Hematopoietic multipotent progenitor cell (in vitro differentiated cells): ENCODE results near the gene KRTAP19-5. TPM values are rescaled to one million over a fixed set of nuclear protein-coding genes. Genes with fewer than 3 reads are reported as not detected.
"Not testable (repeated sequence)": the region's sequence is repeated elsewhere in the genome, so short reads cannot be mapped to it uniquely, and the experiment has no call there.

Experiments used
- DNase-seq, 3 donors: peaks; one replicate each; pipeline ENCODE4 v3.0.0-alpha.2; 2011 to 2015; ENCODE audit warnings: low read depth in 2 of 3, low spot score in 2 of 3
- small RNA-seq: library from RNA; depleted of rRNA; stranded (forward); fragments of <200 nt; gene quantifications from one replicate; pipeline ENCODE3, GENCODE V24; 2012
- total RNA-seq: library from RNA; depleted of rRNA; stranded (reverse); fragments of >200 nt; gene quantifications from one replicate; pipeline ENCODE4 v1.2.3, GENCODE V29; 2012

The KRTAP19-5 gene
- total RNA-seq = not detected

- DNase-seq = no peak
Measured at GRCh38 chr21:30502041-30502440, at the start of gene KRTAP19-5. TSS of gene KRTAP19-5 (minus strand) at chr21:30502141. CDS start at chr21:30502090, 51 bp downstream.

GRCh38 chr21:30541764-30542163, 39.8 kb upstream of the KRTAP19-5 start, which contains the start of gene KRTAP19-6:
TSS of gene KRTAP19-6 (minus strand) at chr21:30541864. CDS start at chr21:30541833, 31 bp downstream.
- DNase-seq = no peak

GRCh38 chr21:30518876-30519275, 16.9 kb upstream of the KRTAP19-5 start:
- no peak for DNase-seq

- DNase-seq = no peak
Measured at GRCh38 chr21:30515681-30516080, 13.7 kb upstream of the KRTAP19-5 start.

- DNase-seq = not testable (repeated sequence)
Measured at GRCh38 chr21:30505621-30506205, 3.8 kb upstream of the KRTAP19-5 start.

GRCh38 chr21:30497065-30497464, 4.9 kb downstream of the KRTAP19-5 start, which contains the start of gene KRTAP19-4:
TSS of gene KRTAP19-4 (minus strand) at chr21:30497165. CDS start at chr21:30497110, 55 bp downstream.
- no peak for DNase-seq

GRCh38 chr21:30491963-30492428, 9.9 kb downstream of the KRTAP19-5 start, which contains the start of gene KRTAP19-3:
TSS of gene KRTAP19-3 (minus strand) at chr21:30492013. CDS start at chr21:30491957, 56 bp downstream.
- no peak for DNase-seq

GRCh38 chr21:30487336-30487735, 14.6 kb downstream of the KRTAP19-5 start, which contains the start of gene KRTAP19-2:
TSS of gene KRTAP19-2 (minus strand) at chr21:30487436. CDS start at chr21:30487348, 88 bp downstream.
- DNase-seq = no peak

GRCh38 chr21:30486180-30486579, 15.8 kb downstream of the KRTAP19-5 start:
- DNase-seq = no peak

- DNase-seq = no peak
Measured at GRCh38 chr21:30482130-30482529, 19.8 kb downstream of the KRTAP19-5 start.

- DNase-seq = no peak
Measured at GRCh38 chr21:30480145-30480544, 21.8 kb downstream of the KRTAP19-5 start, which contains the start of gene KRTAP19-1. TSS of gene KRTAP19-1 (minus strand) at chr21:30480367. CDS start at chr21:30480317, 50 bp downstream.

- DNase-seq = no peak
Measured at GRCh38 chr21:30479259-30479658, 22.7 kb downstream of the KRTAP19-5 start.

- DNase-seq = no peak
Measured at GRCh38 chr21:30478004-30478403, 23.9 kb downstream of the KRTAP19-5 start.

GRCh38 chr21:30468900-30469714, 32.8 kb downstream of the KRTAP19-5 start:
- DNase-seq = no peak

- no peak for DNase-seq
Measured at GRCh38 chr21:30463713-30464112, 38.2 kb downstream of the KRTAP19-5 start.

Small RNAs within 50 kb of the gene (small RNA-seq; reads per million reads assigned to genes)
- gene AP000567.1 (not detected), gene KRTAP19-10P (not detected), gene KRTAP19-11P (not detected), gene KRTAP19-9P (not detected)

Other genes with a start within 250 kb of the KRTAP19-5 start
- not detected for gene KRTAP24-1, start 219.2 kb downstream of the KRTAP19-5 start, total RNA-seq
- gene KRTAP25-1, start 212.6 kb downstream of the KRTAP19-5 start, total RNA-seq = not detected
- not detected for gene KRTAP26-1, start 181.8 kb downstream of the KRTAP19-5 start, total RNA-seq
- gene KRTAP27-1, start 164.4 kb downstream of the KRTAP19-5 start, total RNA-seq = not detected
- gene KRTAP23-1, start 153.5 kb downstream of the KRTAP19-5 start, total RNA-seq = not detected
- gene KRTAP13-2, start 129.9 kb downstream of the KRTAP19-5 start, total RNA-seq = not detected
- gene KRTAP13-1, start 106.1 kb downstream of the KRTAP19-5 start, total RNA-seq = 0.27 TPM
- not detected for gene KRTAP13-3, start 76.2 kb downstream of the KRTAP19-5 start, total RNA-seq
- gene KRTAP13-4, start 71.9 kb downstream of the KRTAP19-5 start, total RNA-seq = not detected
- not detected for gene KRTAP15-1, start 61.9 kb downstream of the KRTAP19-5 start, total RNA-seq
- not detected for gene KRTAP19-1, start 21.8 kb downstream of the KRTAP19-5 start, total RNA-seq
- not detected for gene KRTAP19-2, start 14.7 kb downstream of the KRTAP19-5 start, total RNA-seq
- gene KRTAP19-3, start 10.1 kb downstream of the KRTAP19-5 start, total RNA-seq = not detected
- gene KRTAP19-4, start 5.0 kb downstream of the KRTAP19-5 start, total RNA-seq = not detected
- gene KRTAP19-6, start 39.7 kb upstream of the KRTAP19-5 start, total RNA-seq = not detected
- gene KRTAP19-7, start 59.2 kb upstream of the KRTAP19-5 start, total RNA-seq = not detected
- not detected for gene KRTAP22-2, start 88.3 kb upstream of the KRTAP19-5 start, total RNA-seq
- gene KRTAP6-3, start 90.3 kb upstream of the KRTAP19-5 start, total RNA-seq = not detected
- not detected for gene KRTAP6-2, start 96.8 kb upstream of the KRTAP19-5 start, total RNA-seq
- gene KRTAP22-1, start 98.9 kb upstream of the KRTAP19-5 start, total RNA-seq = not detected
- gene KRTAP6-1, start 111.8 kb upstream of the KRTAP19-5 start, total RNA-seq = not detected
- not detected for gene KRTAP20-1, start 114.3 kb upstream of the KRTAP19-5 start, total RNA-seq
- gene KRTAP20-4, start 118.5 kb upstream of the KRTAP19-5 start, total RNA-seq = not detected
- not detected for gene KRTAP20-2, start 133.1 kb upstream of the KRTAP19-5 start, total RNA-seq
- not detected for gene KRTAP20-3, start 140.7 kb upstream of the KRTAP19-5 start, total RNA-seq
- not detected for gene KRTAP21-3, start 216.6 kb upstream of the KRTAP19-5 start, total RNA-seq
- gene KRTAP21-2, start 245.1 kb upstream of the KRTAP19-5 start, total RNA-seq = not detected